ENCODE measurements around the gene ETV5.

- TF ChIP-seq CTCF (IDR thresholded peaks at IDR 0.05) (no peak), EP300 (IDR thresholded peaks at IDR 0.05) (no peak), POLR2AphosphoS5 (IDR thresholded peaks at IDR 0.05) (no peak)
These were observed 33.4 kb downstream of the ETV5 start for GRCh38 chr3:186075489-186075888.
